RWPE2 (cell line): ENCODE measurements around the gene ZNF385C.

Source experiments
- ATAC-seq: fragments of 200-7000 bp; cut with Tn5 transposase; 3 replicates; pipeline ENCODE4 v1.9.1; 2021; ENCODE audit warnings: low read depth
- DNase-seq: peaks from one replicate; pipeline ENCODE4 v3.0.0-alpha.2; 2020; ENCODE audit warnings: low spot score
- H3K27ac ChIP-seq: fragments of 450-650 bp; 2 replicates; pipeline ENCODE4 v1.5.1; 2017; ENCODE audit warnings: mild to moderate bottlenecking; ENCODE audit not compliant: poor library complexity, severe bottlenecking
- H3K27me3 ChIP-seq: fragments of 250-450 bp; sonication (Bioruptor Pico); 2 replicates; pipeline ENCODE4 v1.5.1; 2021; ENCODE audit warnings: mild to moderate bottlenecking, moderate library complexity; ENCODE audit not compliant: insufficient read depth, poor library complexity, severe bottlenecking
- H3K36me3 ChIP-seq: fragments of 250-450 bp; sonication (Bioruptor Pico); 2 replicates; pipeline ENCODE4 v1.5.1; 2020; ENCODE audit warnings: low read depth, mild to moderate bottlenecking, moderate library complexity
- H3K4me1 ChIP-seq: fragments of 250-450 bp; sonication (Bioruptor Pico); 2 replicates; pipeline ENCODE4 v1.5.1; 2021; ENCODE audit warnings: mild to moderate bottlenecking, moderate library complexity; ENCODE audit not compliant: insufficient read depth, poor library complexity, severe bottlenecking
- H3K4me3 ChIP-seq: fragments of 250-450 bp; sonication (Bioruptor Pico); 2 replicates; pipeline ENCODE4 v1.5.1; 2021; ENCODE audit warnings: mild to moderate bottlenecking, moderate library complexity; ENCODE audit not compliant: severe bottlenecking
- H3K9me3 ChIP-seq: fragments of 250-450 bp; sonication (Bioruptor Pico); 2 replicates; pipeline ENCODE4 v1.5.1; 2021; ENCODE audit warnings: mild to moderate bottlenecking, moderate library complexity; ENCODE audit not compliant: severe bottlenecking
- CTCF ChIP-seq: fragments of 450-650 bp; IDR thresholded peaks from one replicate; pipeline ENCODE4 v1.5.1; 2017; ENCODE audit warnings: mild to moderate bottlenecking, moderate library complexity; ENCODE audit not compliant: poor library complexity, severe bottlenecking

Gene ZNF385C

DNA sequence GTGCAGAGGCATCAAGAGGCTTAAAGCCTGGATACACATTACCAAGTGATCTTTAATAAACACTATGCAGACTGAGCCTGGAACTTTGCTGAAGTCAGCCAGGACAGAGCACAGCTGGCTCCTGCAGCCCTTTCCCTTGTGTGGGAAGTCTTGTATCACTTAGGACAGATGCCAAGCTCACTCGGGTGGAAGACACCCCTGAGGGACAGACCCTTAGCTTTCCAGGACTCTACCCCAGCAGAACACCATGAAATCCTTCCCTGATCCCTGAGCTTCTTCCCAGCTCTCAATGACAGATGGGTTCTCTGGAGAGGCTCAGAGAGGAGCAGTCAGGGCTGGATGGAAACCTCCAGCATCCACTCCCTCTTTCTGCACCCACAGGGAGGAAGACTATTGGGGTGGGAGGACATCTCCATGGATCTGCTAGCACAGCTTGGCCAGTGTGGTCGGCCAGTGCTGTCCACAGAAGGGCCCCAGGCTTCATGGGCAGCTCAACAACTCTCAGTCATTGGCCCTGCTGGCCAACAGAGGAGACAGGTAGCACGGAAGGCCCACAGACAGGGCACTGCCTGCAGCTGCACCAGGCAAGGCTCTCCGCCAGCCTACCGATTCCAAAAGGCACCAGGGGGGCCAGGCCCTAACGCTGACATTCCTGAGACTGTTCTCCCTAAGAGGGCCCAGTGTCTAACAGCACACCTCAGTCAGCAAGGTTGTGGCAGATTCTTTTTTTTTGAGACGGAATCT is 40.6 kb upstream of the ZNF385C start:
- Histone ChIP-seq H3K4me3 (no peak overlapping the region), H3K36me3 (peaks cover 38% of the 10 kb centered on the region), H3K27ac (no peak overlapping the region), H3K9me3 (no peaks in the 10 kb centered on the region), H3K27me3 (no peaks in the 10 kb centered on the region), H3K4me1 (peaks cover 23% of the 10 kb centered on the region)
- ATAC-seq, result no peak
- TF ChIP-seq CTCF, result no peak
- DNase-seq, result no peak

DNA sequence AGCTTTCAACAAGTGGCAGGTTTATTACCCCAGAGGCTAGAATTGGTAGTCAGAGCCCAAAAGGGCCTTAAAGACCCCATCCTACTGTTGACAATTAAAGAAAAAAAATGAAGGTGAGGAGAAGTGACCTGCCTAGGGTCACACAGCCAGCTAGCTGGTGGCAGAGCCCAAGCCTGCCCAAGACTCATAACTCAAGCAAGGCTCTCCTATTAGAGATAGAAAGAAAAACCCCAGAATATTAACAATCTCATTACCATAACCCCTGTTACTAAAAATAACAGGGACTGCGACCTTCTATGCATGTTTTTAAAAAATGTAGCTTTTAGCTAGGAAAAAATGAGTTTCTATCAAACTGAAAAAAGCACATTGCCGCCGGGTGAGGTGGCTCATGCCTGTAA is 38.4 kb upstream of the ZNF385C start:
- Histone ChIP-seq H3K36me3 (peaks cover 29% of the 10 kb centered on the region), H3K27ac (peak overlapping the region; percentile 75), H3K4me3 (no peak overlapping the region), H3K27me3 (no peaks in the 10 kb centered on the region), H3K9me3 (no peaks in the 10 kb centered on the region), H3K4me1 (peaks cover 35% of the 10 kb centered on the region)
- no peak for TF ChIP-seq CTCF
- DNase-seq, result no peak
- no peak for ATAC-seq

DNA sequence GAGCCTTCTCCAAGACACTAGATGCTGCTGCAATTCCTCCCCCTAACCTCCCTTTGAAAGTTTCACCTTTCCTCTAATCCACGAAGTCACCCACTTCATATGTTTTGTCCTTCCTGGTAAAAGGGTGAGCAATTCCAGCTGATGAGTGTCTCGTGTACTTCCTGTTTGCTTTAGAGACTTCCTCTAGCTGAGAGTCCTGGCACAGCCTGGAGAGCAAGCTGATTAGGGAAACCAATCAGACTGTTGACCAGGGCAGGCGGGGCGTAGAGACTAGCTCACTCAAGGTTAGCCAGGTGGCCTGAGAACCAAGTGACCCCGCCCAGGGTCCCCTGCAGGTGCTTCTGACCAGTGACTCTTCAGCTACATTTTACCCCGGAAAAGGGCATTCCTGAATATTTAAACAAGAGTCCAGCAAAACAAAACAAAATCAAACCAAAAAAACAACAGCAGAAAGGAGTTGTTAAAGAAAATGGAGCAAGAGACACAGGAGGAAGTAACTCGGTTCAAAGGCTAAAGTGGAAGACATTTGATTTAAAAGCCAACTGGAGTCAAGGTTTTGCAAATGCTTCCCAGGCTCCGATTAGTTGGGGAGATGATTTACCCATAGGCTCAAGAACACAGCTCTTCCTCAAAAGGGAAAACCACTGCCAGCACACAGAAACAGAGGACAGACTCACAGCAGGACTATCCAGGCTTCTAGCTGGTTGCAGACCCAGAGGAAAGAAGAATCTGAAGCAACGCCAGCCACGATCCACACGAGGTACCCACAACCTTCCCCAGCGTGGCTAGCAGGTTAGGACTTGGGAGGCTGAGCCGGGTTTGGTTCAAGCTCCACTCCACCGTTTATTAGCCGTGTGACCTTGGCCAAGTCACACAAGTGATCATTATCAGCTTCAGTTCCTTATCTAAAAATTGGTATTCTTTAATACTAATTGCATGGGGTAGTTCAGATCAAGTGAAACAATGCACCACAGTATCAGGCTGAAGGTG is 37.7 kb upstream of the ZNF385C start:
- no peak for TF ChIP-seq CTCF
- ATAC-seq, result peak; percentile 95
- peak overlapping the region; percentile 75 for H3K27ac ChIP-seq
- no peak overlapping the region for H3K4me3 ChIP-seq
- H3K36me3 ChIP-seq, result peaks cover 29% of the 10 kb centered on the region
- peaks cover 35% of the 10 kb centered on the region for H3K4me1 ChIP-seq
- no peak for DNase-seq
- H3K9me3 ChIP-seq, result no peaks in the 10 kb centered on the region
- H3K27me3 ChIP-seq, result no peaks in the 10 kb centered on the region

DNA sequence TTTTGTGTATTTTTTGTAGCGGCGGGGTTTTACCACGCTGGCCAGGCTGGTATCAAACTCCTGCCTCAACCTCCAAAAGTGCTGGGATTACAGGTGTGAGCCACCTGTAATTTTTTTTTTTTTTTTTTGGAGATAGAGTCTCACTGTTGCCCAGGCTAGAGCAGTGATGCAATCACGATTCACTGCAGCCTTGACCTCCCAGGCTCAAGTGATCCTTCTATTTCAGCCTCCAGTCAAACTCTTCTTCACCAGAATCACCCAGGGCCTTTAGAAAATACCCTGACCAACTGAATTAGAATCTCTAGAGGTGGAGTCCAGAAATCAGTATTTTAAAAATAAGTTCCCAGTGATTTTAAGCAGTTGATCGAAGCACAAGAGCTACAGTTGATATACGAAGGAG is 36.9 kb upstream of the ZNF385C start:
- no peak for TF ChIP-seq CTCF
- ATAC-seq (no peak), DNase-seq (no peak)
- H3K9me3 ChIP-seq, result no peaks in the 10 kb centered on the region
- no peak overlapping the region for H3K4me3 ChIP-seq
- H3K27me3 ChIP-seq, result no peaks in the 10 kb centered on the region
- peaks cover 35% of the 10 kb centered on the region for H3K4me1 ChIP-seq
- peak overlapping the region; percentile 75 for H3K27ac ChIP-seq
- peaks cover 35% of the 10 kb centered on the region for H3K36me3 ChIP-seq
